Duodenal mucosa (tissue), 2 donors: Measurements from ENCODE around the gene MAN1C1.

Source experiments
- H3K27ac ChIP-seq: one replicate; pipeline ENCODE4 v1.7.0; 2013; ENCODE audit warnings: low read depth, low read length
- H3K27me3 ChIP-seq, 2 donors: one replicate each; pipeline ENCODE4 v1.7.0; 2013; ENCODE audit warnings: low read length in 2 of 2, control low read depth in 1 of 2; ENCODE audit not compliant: insufficient read depth in 2 of 2, control insufficient read depth in 1 of 2
- H3K36me3 ChIP-seq, 2 donors: one replicate each; pipeline ENCODE4 v1.7.0; 2013; ENCODE audit warnings: low read length in 2 of 2, control low read depth in 1 of 2; ENCODE audit not compliant: insufficient read depth in 2 of 2, control insufficient read depth in 1 of 2
- H3K4me1 ChIP-seq, 2 donors: one replicate each; pipeline ENCODE4 v1.7.0; 2013; ENCODE audit warnings: low read length in 2 of 2, control low read depth in 1 of 2; ENCODE audit not compliant: insufficient read depth in 2 of 2, control insufficient read depth in 1 of 2
- H3K4me3 ChIP-seq, 2 donors: one replicate each; pipeline ENCODE4 v1.7.0; 2013; ENCODE audit warnings: low read length in 2 of 2, low read depth in 1 of 2
- H3K9ac ChIP-seq, 2 donors: one replicate each; pipeline ENCODE4 v1.7.0; 2013; ENCODE audit warnings: low read length in 2 of 2, low read depth in 1 of 2
- H3K9me3 ChIP-seq, 2 donors: one replicate each; pipeline ENCODE4 v1.7.0; 2013; ENCODE audit warnings: low read length in 2 of 2, control low read depth in 1 of 2; ENCODE audit not compliant: control insufficient read depth in 1 of 2

The MAN1C1 gene

GRCh38 chr1:25668931-25669573 lies 52.5 kb downstream of the MAN1C1 start:
- Histone ChIP-seq H3K36me3 (no peaks in the 10 kb centered on the region), H3K27me3 (no peaks in the 10 kb centered on the region), H3K4me1 (no peaks in the 10 kb centered on the region), H3K4me3 (no peak overlapping the region), H3K9me3 (no peaks in the 10 kb centered on the region), H3K9ac (no peak overlapping the region), H3K27ac (no peak overlapping the region)

GRCh38 chr1:25669781-25670567 lies 53.4 kb downstream of the MAN1C1 start:
- no peak overlapping the region for H3K9ac ChIP-seq
- H3K4me1 ChIP-seq = no peaks in the 10 kb centered on the region
- no peak overlapping the region for H3K27ac ChIP-seq
- H3K27me3 ChIP-seq = no peaks in the 10 kb centered on the region
- H3K9me3 ChIP-seq = no peaks in the 10 kb centered on the region
- H3K4me3 ChIP-seq = no peak overlapping the region
- H3K36me3 ChIP-seq = no peaks in the 10 kb centered on the region

GRCh38 chr1:25671929-25672328 lies 55.3 kb downstream of the MAN1C1 start:
- no peak overlapping the region for H3K27ac ChIP-seq
- no peaks in the 10 kb centered on the region for H3K27me3 ChIP-seq
- H3K4me3 ChIP-seq = no peak overlapping the region

GRCh38 chr1:25672763-25673409 lies 56.3 kb downstream of the MAN1C1 start:
- Histone ChIP-seq H3K27me3 (no peaks in the 10 kb centered on the region), H3K4me1 (peaks cover 13 to 14% of the 10 kb centered on the region in 2 donors), H3K27ac (no peak overlapping the region), H3K4me3 (no peak overlapping the region), H3K9ac (no peak overlapping the region), H3K36me3 (no peaks in the 10 kb centered on the region), H3K9me3 (no peaks in the 10 kb centered on the region)

More at GRCh38 chr1:25671929-25672328, 55.3 kb downstream of the MAN1C1 start:
- Histone ChIP-seq H3K36me3 (no peaks in the 10 kb centered on the region), H3K9ac (no peak overlapping the region), H3K4me1 (peaks cover 8 to 9% of the 10 kb centered on the region in 2 donors), H3K9me3 (no peaks in the 10 kb centered on the region)

- H3K9me3 ChIP-seq = no peaks in the 10 kb centered on the region
- no peaks in the 10 kb centered on the region for H3K27me3 ChIP-seq
- H3K27ac ChIP-seq = no peak overlapping the region
- H3K36me3 ChIP-seq = no peaks in the 10 kb centered on the region
- no peak overlapping the region for H3K4me3 ChIP-seq
- H3K9ac ChIP-seq = no peak overlapping the region
- H3K4me1 ChIP-seq = peaks cover 13 to 14% of the 10 kb centered on the region in 2 donors
Observed at GRCh38 chr1:25673456-25673855, 56.9 kb downstream of the MAN1C1 start.

- H3K36me3 ChIP-seq = no peaks in the 10 kb centered on the region
- no peaks in the 10 kb centered on the region for H3K27me3 ChIP-seq
- H3K4me1 ChIP-seq = peaks cover 13 to 14% of the 10 kb centered on the region in 2 donors
- no peaks in the 10 kb centered on the region for H3K9me3 ChIP-seq
- H3K27ac ChIP-seq = no peak overlapping the region
- H3K4me3 ChIP-seq = no peak overlapping the region
- no peak overlapping the region for H3K9ac ChIP-seq
Observed at GRCh38 chr1:25673962-25674806, 57.6 kb downstream of the MAN1C1 start.

- no peak overlapping the region for H3K9ac ChIP-seq
- no peak overlapping the region for H3K4me3 ChIP-seq
- H3K27ac ChIP-seq = no peak overlapping the region
- H3K4me1 ChIP-seq = peaks cover 13 to 14% of the 10 kb centered on the region in 2 donors
- no peaks in the 10 kb centered on the region for H3K9me3 ChIP-seq
- H3K36me3 ChIP-seq = no peaks in the 10 kb centered on the region
- H3K27me3 ChIP-seq = no peaks in the 10 kb centered on the region
Observed at GRCh38 chr1:25674807-25675084, 58.2 kb downstream of the MAN1C1 start.

- H3K27ac ChIP-seq = no peak overlapping the region
- H3K9ac ChIP-seq = no peak overlapping the region
- no peaks in the 10 kb centered on the region for H3K9me3 ChIP-seq
- no peaks in the 10 kb centered on the region for H3K27me3 ChIP-seq
- peak overlapping the region in 1 of 2 donors; percentile 2 for H3K4me3 ChIP-seq
- no peaks in the 10 kb centered on the region for H3K36me3 ChIP-seq
- peaks cover 13 to 14% of the 10 kb centered on the region in 2 donors for H3K4me1 ChIP-seq
Observed at GRCh38 chr1:25675729-25676476, 59.3 kb downstream of the MAN1C1 start.

- Histone ChIP-seq H3K36me3 (no peaks in the 10 kb centered on the region), H3K4me1 (peaks cover 13 to 14% of the 10 kb centered on the region in 2 donors), H3K4me3 (peak overlapping the region in 1 of 2 donors; percentile 2), H3K27me3 (no peaks in the 10 kb centered on the region), H3K27ac (no peak overlapping the region), H3K9me3 (no peaks in the 10 kb centered on the region), H3K9ac (no peak overlapping the region)
Observed at GRCh38 chr1:25676488-25676887, 59.9 kb downstream of the MAN1C1 start.
